ENCODE data around the gene NBAS. TPM values are rescaled to one million over a fixed set of nuclear protein-coding genes. Genes with fewer than 3 reads are reported as not detected.
"Not testable (repeated sequence)": the region's sequence is repeated elsewhere in the genome, so short reads cannot be mapped to it uniquely, and the experiment has no call there.

The NBAS gene
- polyA plus RNA-seq, 1 experiment = 35.6 TPM

DNA sequence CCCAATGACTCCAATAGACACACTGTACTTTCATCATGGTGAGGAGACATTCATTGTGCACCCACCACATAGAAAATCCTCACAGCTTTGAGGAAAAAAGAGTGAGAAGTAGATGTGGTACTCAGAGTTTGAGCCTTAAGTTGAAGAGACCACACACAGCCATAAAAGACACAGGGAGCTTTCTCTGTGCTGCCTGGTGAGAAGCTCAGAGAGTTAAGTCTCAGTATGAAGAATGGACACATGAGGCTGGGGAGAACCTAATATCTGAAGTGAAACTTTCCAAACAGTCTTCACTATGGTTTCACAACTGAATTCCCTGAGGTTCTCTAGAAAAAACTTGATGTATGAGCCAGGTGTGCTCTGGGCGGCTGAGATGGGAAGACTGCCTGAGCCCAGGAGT lies 237.9 kb downstream of the NBAS start:
- Histone ChIP-seq H3K36me3 (ENCODE audit: control insufficient read depth, insufficient read depth, low read length) (peaks cover 4% of the 10 kb centered on the region), H3K27me3 (ENCODE audit: control insufficient read depth, insufficient read depth, low read length) (no peaks in the 10 kb centered on the region), H3K4me3 (ENCODE audit: low read depth, low read length) (no peak overlapping the region)
- ChIA-PET CTCF (no interaction called here), POLR2A (no interaction called here)
- no peak for TF ChIP-seq CTCF (IDR thresholded peaks at IDR 0.05; ENCODE audit: insufficient read depth, low read depth, low read length)
- no peak for DNase-seq (ENCODE audit: low read depth)

DNA sequence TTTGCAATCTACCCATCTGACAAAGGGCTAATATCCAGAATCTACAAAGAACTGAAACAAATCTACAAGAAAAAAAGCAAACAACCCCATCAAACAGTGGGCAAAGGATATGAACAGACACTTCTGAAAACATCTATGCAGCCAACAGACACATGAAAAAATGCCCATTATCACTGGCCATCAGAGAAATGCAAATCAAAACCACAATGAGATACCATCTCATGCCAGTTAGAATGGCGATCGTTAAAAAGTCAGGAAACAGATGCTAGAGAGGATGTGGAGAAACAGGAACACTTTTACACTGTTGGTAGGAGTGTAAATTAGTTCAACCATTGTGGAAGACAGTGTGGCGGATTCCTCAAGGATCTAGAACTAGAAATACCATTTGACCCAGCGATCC lies 239.7 kb downstream of the NBAS start:
- DNase-seq (ENCODE audit: low read depth); H3K27me3 ChIP-seq (ENCODE audit: control insufficient read depth, insufficient read depth, low read length); H3K4me3 ChIP-seq (ENCODE audit: low read depth, low read length); POLR2A ChIA-PET; H3K36me3 ChIP-seq (ENCODE audit: control insufficient read depth, insufficient read depth, low read length): not testable (repeated sequence)
- CTCF ChIA-PET = interaction anchor here (0.7 kb wide), 1 partner anchor 16 kb away, joined by 3 read pairs; no protein-coding TSS in a partner anchor

DNA sequence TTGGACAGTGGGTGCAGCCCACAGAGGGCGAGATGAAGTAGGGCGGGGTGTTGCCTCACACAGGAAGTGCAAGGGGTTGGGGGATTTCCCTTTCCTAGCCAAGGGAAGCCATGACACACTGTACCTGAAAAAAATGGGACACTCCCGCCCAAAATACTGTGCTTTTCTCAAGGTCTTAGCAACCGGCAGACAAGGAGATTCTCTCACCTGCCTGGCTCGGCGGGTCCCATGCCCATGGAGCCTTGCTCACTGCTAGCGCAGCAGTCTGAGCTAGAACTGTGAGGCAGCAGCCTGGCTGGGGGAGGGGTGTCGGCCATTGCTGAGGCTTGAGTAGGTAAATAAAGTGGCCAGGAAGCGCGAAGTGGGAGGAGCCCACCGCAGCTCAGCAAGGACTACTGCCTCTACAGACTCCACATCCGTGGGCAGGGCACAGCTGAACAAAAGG lies 244.7 kb downstream of the NBAS start:
- CTCF ChIA-PET = no interaction called here

DNA sequence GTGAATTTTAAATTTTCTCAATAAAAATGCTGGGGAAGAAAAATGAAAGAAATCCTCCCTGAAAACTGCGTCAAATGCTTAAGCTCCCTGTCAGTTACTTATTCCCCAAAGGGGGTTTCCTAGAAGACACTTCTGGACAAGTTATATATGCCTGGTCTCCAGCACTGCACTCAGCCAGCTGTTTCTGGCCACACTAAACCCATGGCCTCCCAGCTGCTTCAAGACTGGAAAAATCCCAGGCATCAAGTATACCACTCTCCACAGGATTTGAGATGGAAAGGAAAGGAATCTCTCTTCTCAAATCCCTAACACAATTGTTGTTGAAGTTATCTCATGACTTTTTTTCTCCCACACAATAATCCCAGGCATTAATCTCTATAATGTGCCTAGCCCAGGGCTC lies 245.7 kb downstream of the NBAS start:
- no peak for TF ChIP-seq CTCF (IDR thresholded peaks at IDR 0.05; ENCODE audit: insufficient read depth, low read depth, low read length)
- H3K36me3 ChIP-seq (ENCODE audit: control insufficient read depth, insufficient read depth, low read length) = no peaks in the 10 kb centered on the region
- H3K27me3 ChIP-seq (ENCODE audit: control insufficient read depth, insufficient read depth, low read length) = no peaks in the 10 kb centered on the region
- CTCF ChIA-PET = no interaction called here
- no peak for DNase-seq (ENCODE audit: low read depth)
- POLR2A ChIA-PET = no interaction called here
- H3K4me3 ChIP-seq (ENCODE audit: low read depth, low read length) = no peak overlapping the region

More for the DNA sequence above, 244.7 kb downstream of the NBAS start:
- H3K36me3 ChIP-seq (ENCODE audit: control insufficient read depth, insufficient read depth, low read length) = no peaks in the 10 kb centered on the region
- H3K27me3 ChIP-seq (ENCODE audit: control insufficient read depth, insufficient read depth, low read length) = no peaks in the 10 kb centered on the region
- POLR2A ChIA-PET = no interaction called here
- H3K4me3 ChIP-seq (ENCODE audit: low read depth, low read length) = no peak overlapping the region
- TF ChIP-seq CTCF (IDR thresholded peaks at IDR 0.05; ENCODE audit: insufficient read depth, low read depth, low read length) = no peak
- no peak for DNase-seq (ENCODE audit: low read depth)

GRCh38 chr2:15313657-15314056 lies 247.5 kb downstream of the NBAS start:
- ChIA-PET POLR2A (no interaction called here), CTCF (interaction anchor here (0.6 kb wide), 1 partner anchor 18 kb away, joined by 3 read pairs; no protein-coding TSS in a partner anchor)
- no peak for DNase-seq (ENCODE audit: low read depth)
- H3K4me3 ChIP-seq (ENCODE audit: low read depth, low read length) = no peak overlapping the region
- TF ChIP-seq CTCF (IDR thresholded peaks at IDR 0.05; ENCODE audit: insufficient read depth, low read depth, low read length) = no peak
- no peaks in the 10 kb centered on the region for H3K36me3 ChIP-seq (ENCODE audit: control insufficient read depth, insufficient read depth, low read length)
- H3K27me3 ChIP-seq (ENCODE audit: control insufficient read depth, insufficient read depth, low read length) = no peaks in the 10 kb centered on the region

- ChIA-PET POLR2A (no interaction called here), CTCF (no interaction called here)
- H3K27me3 ChIP-seq (ENCODE audit: control insufficient read depth, insufficient read depth, low read length) = no peaks in the 10 kb centered on the region
- H3K36me3 ChIP-seq (ENCODE audit: control insufficient read depth, insufficient read depth, low read length) = no peaks in the 10 kb centered on the region
- TF ChIP-seq CTCF (IDR thresholded peaks at IDR 0.05; ENCODE audit: insufficient read depth, low read depth, low read length) = no peak
- no peak overlapping the region for H3K4me3 ChIP-seq (ENCODE audit: low read depth, low read length)
- no peak for DNase-seq (ENCODE audit: low read depth)
Measured at GRCh38 chr2:15311926-15312325, 249.2 kb downstream of the NBAS start.

Measured in BJ (cell line).